Activated CD8-positive, alpha-beta memory T cell treated with anti-CD3 and anti-CD28 coated beads, Interleukin-2, amount 50 U/mL, for 1 hour (primary cell): ENCODE results near the gene TCF3.
A peak's percentile ranks its signal among the peaks of the same experiment; 100 is the strongest.
"Not testable (repeated sequence)": the region's sequence is repeated elsewhere in the genome, so short reads cannot be mapped to it uniquely, and the experiment has no call there.

ENCODE experiments used
- DNase-seq: peaks from one replicate; pipeline ENCODE4 v3.0.0-alpha.2; 2020; ENCODE audit errors: extremely low read depth

The TCF3 gene

GRCh38 chr19:1650650-1651567 is 1.5 kb downstream of the TCF3 start:
- DNase-seq: peak; percentile 41

- DNase-seq: no peak
Observed at GRCh38 chr19:1649706-1650649, 2.4 kb downstream of the TCF3 start.

DNA sequence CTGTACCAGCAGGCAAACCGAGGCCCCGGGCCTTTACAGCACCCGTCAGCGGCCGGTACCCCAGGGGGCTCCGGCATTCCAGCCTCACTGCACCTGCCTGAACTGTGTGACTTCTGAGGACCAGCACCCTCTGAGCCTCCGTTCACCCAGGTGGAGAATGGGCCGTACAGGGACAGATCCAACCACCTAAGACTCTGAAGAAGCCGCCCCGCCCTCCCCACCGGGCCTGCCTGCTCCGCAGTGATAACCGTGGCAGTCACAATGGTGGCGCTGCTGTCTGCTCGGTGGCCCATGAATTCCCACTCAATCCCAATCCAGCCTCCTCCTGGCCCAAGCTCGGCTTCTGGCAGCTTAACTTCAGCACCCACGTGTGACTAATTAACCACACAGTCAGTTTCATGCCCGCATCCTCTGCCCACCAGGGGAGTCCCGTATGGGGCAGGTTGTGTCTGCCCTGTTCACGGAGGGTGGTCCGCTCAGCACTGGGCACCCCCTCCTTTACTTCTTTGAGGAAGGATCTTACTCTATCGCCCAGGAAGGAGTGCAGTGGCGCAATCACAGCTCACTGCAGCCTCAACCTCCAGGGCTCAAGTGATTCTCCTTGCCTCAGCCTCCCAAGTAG is 3.4 kb downstream of the TCF3 start:
- DNase-seq: no peak

GRCh38 chr19:1648459-1648849 is 4.0 kb downstream of the TCF3 start:
- DNase-seq: no peak

GRCh38 chr19:1647501-1648458 is 4.6 kb downstream of the TCF3 start:
- DNase-seq: no peak

GRCh38 chr19:1646659-1647453 is 5.6 kb downstream of the TCF3 start:
- DNase-seq: no peak

DNA sequence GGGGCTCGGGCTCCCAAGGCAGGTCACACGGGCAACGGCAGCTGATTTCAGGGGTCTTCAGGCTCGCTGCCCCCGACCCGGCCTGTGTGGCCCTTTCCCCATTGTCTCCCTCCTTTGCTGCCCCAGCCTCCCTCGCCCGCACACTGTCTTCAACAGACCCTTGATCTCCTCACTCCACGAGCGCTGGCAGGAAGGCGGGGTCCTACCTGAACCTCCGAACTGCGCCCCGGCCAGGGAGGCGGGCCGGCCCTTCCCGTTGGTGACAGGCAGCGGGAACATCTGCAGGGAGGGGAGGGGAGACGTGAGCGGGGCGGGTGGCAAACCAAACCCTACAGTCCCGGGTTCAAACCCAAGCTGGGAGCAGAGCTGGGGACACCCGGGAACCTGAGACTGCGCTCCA is 6.3 kb downstream of the TCF3 start:
- no peak for DNase-seq

GRCh38 chr19:1645299-1645698 is 7.1 kb downstream of the TCF3 start:
- DNase-seq: no peak

DNA sequence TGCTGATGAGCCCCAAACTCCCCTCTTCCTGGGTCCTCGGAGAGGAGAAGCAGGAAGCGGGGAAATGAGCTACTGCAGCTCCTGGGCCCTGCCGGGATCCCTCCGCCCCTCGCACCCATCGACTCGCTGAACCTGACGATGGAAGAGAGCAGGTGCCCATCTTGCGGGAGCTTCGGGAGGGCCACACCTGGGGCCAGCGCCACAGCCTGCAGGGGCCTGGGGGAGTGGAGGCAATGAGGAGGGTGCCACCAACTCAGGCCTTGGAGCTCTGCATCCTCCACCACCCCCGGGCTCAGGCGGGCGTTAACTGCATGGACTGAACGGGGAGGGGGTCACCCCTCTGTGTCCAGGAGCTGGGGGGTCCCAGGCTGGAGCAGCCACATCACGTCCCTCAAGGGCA is 8.3 kb downstream of the TCF3 start:
- DNase-seq: no peak

- not testable (repeated sequence) for DNase-seq
Observed at GRCh38 chr19:1640893-1641448, 11.4 kb downstream of the TCF3 start.

DNA sequence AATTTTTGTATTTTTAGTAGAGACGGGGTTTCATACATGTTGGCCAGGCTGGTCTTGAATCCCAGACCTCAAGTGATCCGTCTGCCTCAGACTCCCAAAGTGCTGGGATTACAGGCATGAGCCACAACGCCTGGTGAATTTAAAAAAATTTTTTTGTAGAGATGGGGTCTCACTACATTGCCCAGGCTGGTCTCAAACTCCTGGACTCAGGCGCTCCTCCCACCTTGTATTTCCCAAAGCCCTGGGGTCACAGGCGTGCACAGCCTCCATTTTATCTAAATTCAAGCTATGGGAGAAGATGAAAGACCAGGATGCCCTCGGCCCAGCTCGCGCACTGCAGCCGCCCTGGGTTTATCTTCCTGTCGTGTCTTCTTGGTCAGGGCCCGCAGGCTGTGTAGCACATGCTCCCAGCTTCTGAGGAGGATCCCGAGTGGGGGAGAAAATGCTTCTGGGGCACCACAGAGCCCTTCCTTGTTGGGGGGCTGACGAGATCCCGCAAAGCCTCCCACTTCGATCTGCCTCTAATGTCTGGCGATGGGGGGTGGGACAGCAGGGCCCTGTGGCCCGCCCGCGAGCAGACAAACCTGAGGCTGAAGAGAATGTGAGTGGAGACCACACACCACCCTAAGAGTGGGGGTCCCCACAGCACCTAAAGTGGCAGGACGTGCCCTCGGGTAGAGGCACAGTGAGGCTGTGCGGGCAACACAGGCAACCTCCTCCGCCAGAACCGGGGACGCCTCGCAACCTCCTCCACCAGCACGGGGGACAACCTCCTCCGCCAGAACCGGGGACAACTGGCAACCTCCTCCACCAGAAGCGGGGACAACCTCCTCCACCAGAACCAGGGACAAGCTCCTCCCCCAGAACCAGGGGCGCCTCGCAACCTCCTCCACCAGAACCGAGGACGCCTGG is 15.8 kb downstream of the TCF3 start:
- DNase-seq: no peak

- DNase-seq: no peak
Observed at GRCh38 chr19:1634938-1635243, 17.5 kb downstream of the TCF3 start.

GRCh38 chr19:1634242-1634937 is 18.0 kb downstream of the TCF3 start:
- no peak for DNase-seq

- DNase-seq: no peak
Observed at GRCh38 chr19:1633269-1633826, 19.1 kb downstream of the TCF3 start.

DNA sequence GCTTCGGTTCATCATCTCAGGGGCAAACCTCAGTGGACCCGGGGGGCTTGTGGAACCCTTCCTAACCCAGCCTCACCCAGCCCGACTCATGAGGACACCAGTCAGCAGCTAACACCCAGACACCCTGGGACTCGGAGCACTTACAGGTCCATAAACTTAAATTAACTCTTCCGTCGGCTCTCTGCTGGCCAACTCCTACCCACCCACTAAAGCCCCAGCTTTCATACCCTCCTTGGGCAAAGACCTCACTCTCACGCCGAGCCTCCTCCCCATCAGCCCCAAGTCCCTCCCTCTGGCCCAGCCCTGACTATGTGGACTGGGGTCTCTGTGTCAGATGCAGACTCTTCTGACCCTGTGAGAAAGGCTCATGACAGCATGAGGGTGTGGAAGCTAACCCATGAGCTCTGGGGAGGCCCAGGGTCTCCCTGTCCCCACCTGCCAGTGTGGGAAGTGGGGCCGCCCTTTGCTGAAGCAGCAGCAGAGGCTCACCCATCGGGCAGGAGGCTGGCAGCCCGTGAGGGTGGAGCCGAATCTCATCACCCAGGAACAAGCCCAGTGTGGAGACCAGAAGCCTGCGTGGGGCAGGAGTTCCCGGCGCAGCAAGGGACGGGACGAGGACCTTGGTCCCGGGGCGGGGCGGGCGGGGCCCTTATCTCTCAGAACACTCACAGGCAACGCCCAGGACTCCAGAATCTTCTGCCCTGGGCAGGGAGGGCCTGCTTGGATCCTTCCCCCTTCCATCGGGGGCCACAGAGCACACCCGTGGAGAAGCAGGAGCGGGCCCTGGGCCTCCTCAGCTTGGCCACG is 19.8 kb downstream of the TCF3 start:
- DNase-seq: no peak

DNA sequence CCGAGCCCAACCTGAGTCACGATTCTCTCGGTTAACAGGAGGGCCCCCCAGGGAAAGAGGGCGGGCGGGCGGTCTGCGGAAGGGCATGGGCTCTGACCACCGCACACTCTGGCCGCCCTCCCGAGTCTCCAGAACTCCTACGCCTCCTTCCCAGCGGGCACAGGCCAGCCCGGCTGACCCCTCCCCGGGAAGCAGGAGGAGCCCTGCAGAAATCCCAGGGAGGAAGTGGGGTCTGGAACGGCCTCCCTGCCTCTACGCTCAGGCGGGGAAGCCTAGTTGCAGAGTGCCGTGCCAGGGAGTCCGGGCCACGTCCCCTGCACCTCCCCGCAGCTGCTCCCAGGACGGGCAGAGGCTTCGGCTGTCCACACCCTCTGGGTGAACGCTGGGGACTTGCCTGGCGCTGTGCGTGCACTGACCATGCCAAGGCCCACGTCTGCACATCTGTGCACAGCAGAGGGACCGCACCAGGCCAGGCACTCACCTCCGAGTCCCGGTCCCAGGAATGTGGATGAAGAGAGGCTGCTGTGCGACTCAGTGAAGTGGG is 20.8 kb downstream of the TCF3 start:
- DNase-seq: no peak

DNA sequence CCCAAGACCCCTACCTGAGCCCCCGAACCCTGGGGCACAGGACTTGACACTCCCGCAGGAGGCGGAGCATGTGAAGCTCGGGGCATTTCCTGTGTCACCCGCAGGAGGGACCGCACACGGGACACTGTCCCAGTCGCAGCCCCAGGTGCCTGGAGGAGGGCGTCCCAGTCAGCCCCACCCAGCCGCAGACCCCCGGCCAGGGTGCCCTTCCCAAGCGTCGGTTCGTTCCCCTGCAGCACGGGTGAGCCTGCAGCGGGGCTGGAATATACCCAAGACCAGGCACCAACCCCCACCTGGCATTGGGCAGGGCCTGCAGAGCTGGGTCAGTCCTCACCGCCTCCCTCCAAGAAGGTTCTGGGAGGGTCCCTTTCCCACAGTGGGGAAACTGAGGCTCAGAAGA is 21.6 kb downstream of the TCF3 start:
- DNase-seq: no peak
